GM12878 (cell line): ENCODE results near the gene SPRED2. TPM values are rescaled to one million over a fixed set of nuclear protein-coding genes. Genes with fewer than 3 reads are reported as not detected.

Experiments
- ATAC-seq: fragments of 200-7000 bp; cut with Tn5 transposase; 3 replicates; pipeline ENCODE4 v1.9.1; 2020; ENCODE audit warnings: mild to moderate bottlenecking, moderate library complexity
- BruUV-seq: library from RNA; stranded (reverse); fragments of 400-500 nt; replicated peaks from 2 replicates; lab custom pipeline; 2021; lab: Mats Ljungman, UMichigan
- CTCF ChIA-PET: fragments of 300-600 bp; sonication (Branson Sonifier 250); formaldehyde crosslinking; extraction: SDS; loops from one replicate; lab custom pipeline; 2021; ENCODE audit warnings: inconsistent platforms; lab: Yijun Ruan, JAX
- POLR2A ChIA-PET: fragments of 350-600 bp; formaldehyde crosslinking; extraction: SDS; loops from one replicate; lab custom pipeline; 2021; ENCODE audit warnings: inconsistent platforms; lab: Charles Lee
- RAD21 ChIA-PET: fragments of 300-600 bp; sonication (Branson Sonifier 250); formaldehyde crosslinking; loops from one replicate; lab custom pipeline; 2023; ENCODE audit warnings: antibody characterized with exemption; ENCODE audit not compliant: unreplicated experiment; lab: Charles Lee
- SMC1A ChIA-PET: fragments of 300-600 bp; sonication (Branson Sonifier 250); formaldehyde crosslinking; loops from one replicate; lab custom pipeline; 2023; ENCODE audit not compliant: unreplicated experiment, uncharacterized antibody; lab: Charles Lee
- DNase-seq: peaks from one replicate; pipeline ENCODE4 v3.0.0-alpha.2; 2011; ENCODE audit warnings: low read depth, low spot score
- FAIRE-seq: peaks from 3 replicates; lab custom pipeline; 2011; peaks lifted over from hg19 to GRCh38; lab: Jason Lieb, UNC
- H2AFZ ChIP-seq: 2 replicates; pipeline ENCODE4 v1.6.0; 2011; ENCODE audit warnings: low read depth, low read length, control low read depth; ENCODE audit not compliant: control insufficient read depth
- H3K27ac ChIP-seq: 2 replicates; pipeline ENCODE4 v1.5.1; 2011; ENCODE audit warnings: control low read depth; ENCODE audit not compliant: control insufficient read depth, insufficient read depth
- H3K27me3 ChIP-seq, 2 experiments: replicated peaks in 1 of 2; 2 replicates each; pipeline versions ENCODE4 v1.6.0 to v1.6.1; 2011; ENCODE audit warnings: low read length in 1 of 2; ENCODE audit not compliant: control insufficient read depth in 2 of 2, insufficient read depth in 2 of 2
- H3K36me3 ChIP-seq, 2 experiments: 2 replicates each; pipeline ENCODE4 v1.5.1; 2011; ENCODE audit warnings: low read length in 1 of 2; ENCODE audit not compliant: control insufficient read depth in 2 of 2, insufficient read depth in 2 of 2
- H3K4me1 ChIP-seq: 2 replicates; pipeline ENCODE4 v1.6.1; 2011; ENCODE audit warnings: mild to moderate bottlenecking, low read length, moderate library complexity, mixed read lengths; ENCODE audit not compliant: control insufficient read depth, insufficient read depth
- H3K4me2 ChIP-seq: 2 replicates; pipeline ENCODE4 v1.6.0; 2011; ENCODE audit warnings: control low read depth; ENCODE audit not compliant: control insufficient read depth, insufficient read depth
- H3K4me3 ChIP-seq: fragments of 200-600 bp; sonication (generic); 2 replicates; pipeline ENCODE4 v1.5.1; 2016
- H3K79me2 ChIP-seq: 2 replicates; pipeline ENCODE4 v1.6.0; 2011; ENCODE audit warnings: low read length; ENCODE audit not compliant: control insufficient read depth, insufficient read depth
- H3K9ac ChIP-seq: 2 replicates; pipeline ENCODE4 v1.8.0; 2011; ENCODE audit warnings: low read length, control low read depth, mixed read lengths; ENCODE audit not compliant: control insufficient read depth, insufficient read depth
- H3K9me3 ChIP-seq: replicated peaks from 3 replicates; pipeline ENCODE4 v1.5.1; 2011; ENCODE audit warnings: mild to moderate bottlenecking, low read length; ENCODE audit not compliant: control insufficient read depth, insufficient read depth
- H4K20me1 ChIP-seq: 2 replicates; pipeline ENCODE4 v1.6.0; 2011; ENCODE audit not compliant: control insufficient read depth, insufficient read depth
- CBX3 ChIP-seq: fragments of 200-600 bp; sonication (generic); IDR thresholded peaks from 2 replicates; pipeline ENCODE4 v1.6.1; 2016; ENCODE audit warnings: low read depth, borderline replicate concordance
- CHD4 ChIP-seq: fragments of 200-600 bp; sonication (generic); IDR thresholded peaks from 2 replicates; pipeline ENCODE4 v1.6.1; 2016; ENCODE audit warnings: mild to moderate bottlenecking
- CREB1 ChIP-seq: IDR thresholded peaks from 2 replicates; pipeline ENCODE4 v1.6.1; 2012; ENCODE audit warnings: low read depth, mild to moderate bottlenecking, inconsistent platforms
- ETV6 ChIP-seq, 2 experiments: fragments of 450-650 bp in 1 of 2; IDR thresholded peaks in 1 of 2; conservative IDR thresholded peaks in 1 of 2; 2 replicates each; pipeline ENCODE4 v1.6.1; 2014; ENCODE audit warnings: antibody characterized with exemption in 1 of 2, borderline replicate concordance in 1 of 2, low read depth in 1 of 2, mild to moderate bottlenecking in 1 of 2, moderate library complexity in 1 of 2
- LARP7 ChIP-seq: fragments of 450-650 bp; IDR thresholded peaks from 2 replicates; pipeline ENCODE4 v1.6.1; 2017; ENCODE audit warnings: mild to moderate bottlenecking
- NR2C1 ChIP-seq: fragments of 450-650 bp; IDR thresholded peaks from 2 replicates; pipeline ENCODE4 v1.6.1; 2017; ENCODE audit warnings: antibody characterized with exemption, mild to moderate bottlenecking, moderate library complexity
- RFX5 ChIP-seq: IDR thresholded peaks from 2 replicates; pipeline ENCODE4 v1.6.1; 2011; ENCODE audit warnings: low read depth, low read length, improper control_type of control experiment
- SPI1 ChIP-seq: IDR thresholded peaks from 2 replicates; pipeline ENCODE4 v1.6.1; 2011; ENCODE audit warnings: low read depth, mild to moderate bottlenecking, low read length, moderate library complexity, borderline replicate concordance; ENCODE audit not compliant: insufficient read depth
- YY1 ChIP-seq: IDR thresholded peaks from 2 replicates; pipeline ENCODE4 v1.6.1; 2011; ENCODE audit warnings: low read depth, mild to moderate bottlenecking, low read length
- ZNF622 ChIP-seq: fragments of 450-650 bp; IDR thresholded peaks from 2 replicates; pipeline ENCODE4 v1.6.1; 2017; ENCODE audit warnings: mild to moderate bottlenecking, inconsistent platforms
- WGBS: methylation state at CpG from one replicate; pipeline ENCODE4 v1.1.6; 2016; ENCODE audit warnings: low lambda C conversion rate; ENCODE audit not compliant: insufficient replicate concordance, insufficient coverage; ENCODE audit errors: missing lambda C conversion rate; 5-methylcytosine and 5-hydroxymethylcytosine counted together
- in situ Hi-C: fragments of 300-500 bp; cut with MboI; formaldehyde crosslinking; loops from 9 replicates; pipeline ENCODE4 v1.14.3; 2018; ENCODE audit warnings: mixed read lengths
- intact Hi-C: fragments of 100-400 bp; cut with micrococcal nuclease; formaldehyde crosslinking; loops from one replicate; pipeline ENCODE4 v1.14.2; 2022; ENCODE audit not compliant: unreplicated experiment
- polyA plus RNA-seq, 11 experiments: library from polyadenylated mRNA; depleted of rRNA in 4 of 11; unstranded in 6 of 11; stranded (reverse) in 5 of 11; fragments of >200 nt; fragmentation: Nextera tagmentation in 4 of 11; fragmentation: Illumina TruSeq in 1 of 11; extraction: Ambion mirVana in 4 of 11; extraction: Trizol in 1 of 11; gene quantifications; 1 replicate in 1 of 11; 2 replicates in 10 of 11; pipeline versions ENCODE4 v1.2.1 to v1.2.3, GENCODE V29; 2011 to 2016; ENCODE audit warnings: inconsistent platforms in 2 of 11, missing spikeins in 2 of 11, low read depth in 1 of 11
- total RNA-seq, 4 experiments: library from RNA; depleted of rRNA in 3 of 4; stranded (reverse); fragments of >200 nt in 3 of 4; fragmentation: Illumina TruSeq in 1 of 4; extraction: Trizol in 1 of 4; gene quantifications; 2 replicates each; pipeline versions ENCODE4 v1.2.1 to v1.2.3, GENCODE V29; 2013 to 2021
- TF ChIP-seq, protein P1 (sequence below): fragments of 150-350 bp; IDR thresholded peaks from 2 replicates; pipeline ENCODE4 v1.6.1; 2016; ENCODE audit warnings: low read depth, low read length
- TF ChIP-seq, protein P2 (sequence below): fragments of 450-650 bp; IDR thresholded peaks from 2 replicates; pipeline ENCODE4 v1.6.1; 2017; ENCODE audit warnings: mild to moderate bottlenecking
- TF ChIP-seq, protein P3 (sequence below): fragments of 450-650 bp; IDR thresholded peaks from 2 replicates; pipeline ENCODE4 v1.6.1; 2017; ENCODE audit warnings: mild to moderate bottlenecking, moderate library complexity

The SPRED2 gene
- total and polyA plus RNA-seq, 10 of the 15 experiments (the other 5 are each of a cell fraction or from before 2014, with no cell fraction given), result 3.0 to 23.9 (median 9.7) TPM

DNA sequence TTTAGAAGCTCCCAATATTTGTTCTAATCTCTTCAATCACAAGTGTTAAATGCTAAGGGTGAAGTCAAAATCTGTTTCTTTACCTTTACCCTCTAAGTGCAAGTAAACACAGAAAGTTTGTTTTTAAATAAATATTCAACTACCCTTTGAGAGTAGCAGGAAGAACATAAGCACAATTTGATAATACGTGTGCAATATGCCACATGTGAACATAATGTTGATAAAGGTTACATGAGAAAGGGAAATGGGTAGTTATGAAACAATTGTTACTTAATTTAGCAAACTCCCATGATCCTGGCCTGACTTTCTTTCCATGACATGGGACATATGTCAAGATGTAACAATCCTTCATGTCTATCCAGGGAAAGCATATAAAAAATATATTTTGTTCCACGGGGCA is 7.1 kb downstream of the SPRED2 start (continued):
- TF ChIP-seq, protein P1, sequence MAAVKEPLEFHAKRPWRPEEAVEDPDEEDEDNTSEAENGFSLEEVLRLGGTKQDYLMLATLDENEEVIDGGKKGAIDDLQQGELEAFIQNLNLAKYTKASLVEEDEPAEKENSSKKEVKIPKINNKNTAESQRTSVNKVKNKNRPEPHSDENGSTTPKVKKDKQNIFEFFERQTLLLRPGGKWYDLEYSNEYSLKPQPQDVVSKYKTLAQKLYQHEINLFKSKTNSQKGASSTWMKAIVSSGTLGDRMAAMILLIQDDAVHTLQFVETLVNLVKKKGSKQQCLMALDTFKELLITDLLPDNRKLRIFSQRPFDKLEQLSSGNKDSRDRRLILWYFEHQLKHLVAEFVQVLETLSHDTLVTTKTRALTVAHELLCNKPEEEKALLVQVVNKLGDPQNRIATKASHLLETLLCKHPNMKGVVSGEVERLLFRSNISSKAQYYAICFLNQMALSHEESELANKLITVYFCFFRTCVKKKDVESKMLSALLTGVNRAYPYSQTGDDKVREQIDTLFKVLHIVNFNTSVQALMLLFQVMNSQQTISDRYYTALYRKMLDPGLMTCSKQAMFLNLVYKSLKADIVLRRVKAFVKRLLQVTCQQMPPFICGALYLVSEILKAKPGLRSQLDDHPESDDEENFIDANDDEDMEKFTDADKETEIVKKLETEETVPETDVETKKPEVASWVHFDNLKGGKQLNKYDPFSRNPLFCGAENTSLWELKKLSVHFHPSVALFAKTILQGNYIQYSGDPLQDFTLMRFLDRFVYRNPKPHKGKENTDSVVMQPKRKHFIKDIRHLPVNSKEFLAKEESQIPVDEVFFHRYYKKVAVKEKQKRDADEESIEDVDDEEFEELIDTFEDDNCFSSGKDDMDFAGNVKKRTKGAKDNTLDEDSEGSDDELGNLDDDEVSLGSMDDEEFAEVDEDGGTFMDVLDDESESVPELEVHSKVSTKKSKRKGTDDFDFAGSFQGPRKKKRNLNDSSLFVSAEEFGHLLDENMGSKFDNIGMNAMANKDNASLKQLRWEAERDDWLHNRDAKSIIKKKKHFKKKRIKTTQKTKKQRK, result no peak
- no peak for TF ChIP-seq LARP7

DNA sequence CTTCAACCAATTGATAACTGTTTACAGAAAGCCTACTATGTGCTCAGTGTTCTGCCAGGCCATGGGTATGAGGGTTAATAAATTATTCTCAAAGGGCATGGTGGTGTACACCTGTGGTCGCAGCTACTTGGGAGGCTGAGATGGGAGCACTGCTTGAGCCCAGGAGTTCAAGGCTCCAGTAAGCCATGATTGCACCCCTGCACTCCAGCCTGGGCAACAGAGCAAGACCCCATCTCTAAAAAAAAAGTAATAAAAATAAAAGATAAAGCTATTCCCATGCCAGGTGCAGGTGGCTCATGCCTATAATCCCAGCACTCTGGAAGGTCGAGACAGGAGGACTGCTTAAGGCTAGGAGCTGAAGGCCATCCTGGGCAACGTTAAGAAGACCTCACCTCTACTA is 8.0 kb downstream of the SPRED2 start:
- BruUV-seq, result no TSS peak
- Histone ChIP-seq H3K79me2 (peaks cover 4% of the 10 kb centered on the region), H3K9ac (no peak overlapping the region), H3K27me3 (no peaks in the 10 kb centered on the region), H2AFZ (no peak overlapping the region), H3K4me2 (no peak overlapping the region), H3K9me3 (no peaks in the 10 kb centered on the region), H3K4me1 (peaks cover 12% of the 10 kb centered on the region), H3K27ac (no peak overlapping the region), H4K20me1 (no peaks in the 10 kb centered on the region), H3K36me3 (no peaks in the 10 kb centered on the region), H3K4me3 (no peak overlapping the region)
- ChIA-PET CTCF (interaction anchor here (1.2 to 1.6 kb wide), 3 partner anchors 17 to 124 kb away, joined by 3 to 4 read pairs (median 3); no protein-coding TSS in a partner anchor), POLR2A (interaction anchor here (0.7 to 1.2 kb wide), 4 partner anchors 10 to 35 kb away, joined by 3 to 5 read pairs (median 4); no protein-coding TSS in a partner anchor), SMC1A (interaction anchor here (1.2 to 1.4 kb wide), 2 partner anchors 67 to 125 kb away, joined by 3 read pairs; no protein-coding TSS in a partner anchor), RAD21 (interaction anchor here (0.9 to 1.7 kb wide), 2 partner anchors 16 to 130 kb away, joined by 3 to 5 read pairs; no protein-coding TSS in a partner anchor)
- DNase-seq (no peak), FAIRE-seq (no peak), ATAC-seq (no peak)
- 37% methylated on average over 3 of the region's 3 CpGs for WGBS
- in situ Hi-C loops, result no loop called here
- intact Hi-C loops, result no loop called here
- TF ChIP-seq ZNF622 (no peak), YY1 (no peak), NR2C1 (no peak), RFX5 (no peak), SPI1 (no peak), ETV6 (conservative IDR thresholded peaks at IDR 0.05 in 1 of 2, IDR thresholded peaks at IDR 0.05 in 1 of 2; ENCODE audit: borderline replicate concordance in 1 of 2, low read depth in 1 of 2) (no peak), CBX3 (no peak), CHD4 (no peak), CREB1 (no peak)
- TF ChIP-seq, protein P2, sequence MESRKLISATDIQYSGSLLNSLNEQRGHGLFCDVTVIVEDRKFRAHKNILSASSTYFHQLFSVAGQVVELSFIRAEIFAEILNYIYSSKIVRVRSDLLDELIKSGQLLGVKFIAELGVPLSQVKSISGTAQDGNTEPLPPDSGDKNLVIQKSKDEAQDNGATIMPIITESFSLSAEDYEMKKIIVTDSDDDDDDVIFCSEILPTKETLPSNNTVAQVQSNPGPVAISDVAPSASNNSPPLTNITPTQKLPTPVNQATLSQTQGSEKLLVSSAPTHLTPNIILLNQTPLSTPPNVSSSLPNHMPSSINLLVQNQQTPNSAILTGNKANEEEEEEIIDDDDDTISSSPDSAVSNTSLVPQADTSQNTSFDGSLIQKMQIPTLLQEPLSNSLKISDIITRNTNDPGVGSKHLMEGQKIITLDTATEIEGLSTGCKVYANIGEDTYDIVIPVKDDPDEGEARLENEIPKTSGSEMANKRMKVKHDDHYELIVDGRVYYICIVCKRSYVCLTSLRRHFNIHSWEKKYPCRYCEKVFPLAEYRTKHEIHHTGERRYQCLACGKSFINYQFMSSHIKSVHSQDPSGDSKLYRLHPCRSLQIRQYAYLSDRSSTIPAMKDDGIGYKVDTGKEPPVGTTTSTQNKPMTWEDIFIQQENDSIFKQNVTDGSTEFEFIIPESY, result no peak
- TF ChIP-seq, protein P3, sequence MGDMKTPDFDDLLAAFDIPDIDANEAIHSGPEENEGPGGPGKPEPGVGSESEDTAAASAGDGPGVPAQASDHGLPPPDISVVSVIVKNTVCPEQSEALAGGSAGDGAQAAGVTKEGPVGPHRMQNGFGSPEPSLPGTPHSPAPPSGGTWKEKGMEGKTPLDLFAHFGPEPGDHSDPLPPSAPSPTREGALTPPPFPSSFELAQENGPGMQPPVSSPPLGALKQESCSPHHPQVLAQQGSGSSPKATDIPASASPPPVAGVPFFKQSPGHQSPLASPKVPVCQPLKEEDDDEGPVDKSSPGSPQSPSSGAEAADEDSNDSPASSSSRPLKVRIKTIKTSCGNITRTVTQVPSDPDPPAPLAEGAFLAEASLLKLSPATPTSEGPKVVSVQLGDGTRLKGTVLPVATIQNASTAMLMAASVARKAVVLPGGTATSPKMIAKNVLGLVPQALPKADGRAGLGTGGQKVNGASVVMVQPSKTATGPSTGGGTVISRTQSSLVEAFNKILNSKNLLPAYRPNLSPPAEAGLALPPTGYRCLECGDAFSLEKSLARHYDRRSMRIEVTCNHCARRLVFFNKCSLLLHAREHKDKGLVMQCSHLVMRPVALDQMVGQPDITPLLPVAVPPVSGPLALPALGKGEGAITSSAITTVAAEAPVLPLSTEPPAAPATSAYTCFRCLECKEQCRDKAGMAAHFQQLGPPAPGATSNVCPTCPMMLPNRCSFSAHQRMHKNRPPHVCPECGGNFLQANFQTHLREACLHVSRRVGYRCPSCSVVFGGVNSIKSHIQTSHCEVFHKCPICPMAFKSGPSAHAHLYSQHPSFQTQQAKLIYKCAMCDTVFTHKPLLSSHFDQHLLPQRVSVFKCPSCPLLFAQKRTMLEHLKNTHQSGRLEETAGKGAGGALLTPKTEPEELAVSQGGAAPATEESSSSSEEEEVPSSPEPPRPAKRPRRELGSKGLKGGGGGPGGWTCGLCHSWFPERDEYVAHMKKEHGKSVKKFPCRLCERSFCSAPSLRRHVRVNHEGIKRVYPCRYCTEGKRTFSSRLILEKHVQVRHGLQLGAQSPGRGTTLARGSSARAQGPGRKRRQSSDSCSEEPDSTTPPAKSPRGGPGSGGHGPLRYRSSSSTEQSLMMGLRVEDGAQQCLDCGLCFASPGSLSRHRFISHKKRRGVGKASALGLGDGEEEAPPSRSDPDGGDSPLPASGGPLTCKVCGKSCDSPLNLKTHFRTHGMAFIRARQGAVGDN, result no peak
